Activated CD8-positive, alpha-beta T cell treated with anti-CD3 and anti-CD28 coated beads for 36 hours (primary cell): Measurements from ENCODE around the gene AAMDC. TPM values are rescaled to one million over a fixed set of nuclear protein-coding genes. Genes with fewer than 3 reads are reported as not detected.

Experiments
- ATAC-seq: fragments of 200-7000 bp; cut with Tn5 transposase; one replicate; pipeline ENCODE4 v1.10.0; 2021; ENCODE audit warnings: mild to moderate bottlenecking, moderate library complexity
- CTCF ChIA-PET: fragments of 350-600 bp; sonication (Branson Sonifier 250); formaldehyde crosslinking; loops from one replicate; lab custom pipeline; 2021; ENCODE audit warnings: antibody characterized with exemption; lab: Charles Lee
- POLR2A ChIA-PET: fragments of 350-600 bp; sonication (Branson Sonifier 250); formaldehyde crosslinking; loops from one replicate; lab custom pipeline; 2021; ENCODE audit warnings: antibody characterized with exemption; lab: Charles Lee
- DNase-seq: peaks from one replicate; pipeline ENCODE4 v3.0.0-alpha.2; 2020
- H3K27ac Mint-ChIP-seq: one replicate; pipeline ENCODE4 v1.8.0; 2021; ENCODE audit warnings: mild to moderate bottlenecking, mixed read lengths
- H3K27me3 Mint-ChIP-seq: one replicate; pipeline ENCODE4 v1.8.0; 2021; ENCODE audit warnings: mixed read lengths
- H3K36me3 Mint-ChIP-seq: one replicate; pipeline ENCODE4 v1.8.0; 2021; ENCODE audit warnings: low read depth, mixed read lengths
- H3K4me1 Mint-ChIP-seq: one replicate; pipeline ENCODE4 v1.8.0; 2021; ENCODE audit warnings: low read depth, mixed read lengths
- H3K4me3 Mint-ChIP-seq: one replicate; pipeline ENCODE4 v1.8.0; 2021; ENCODE audit warnings: mild to moderate bottlenecking, moderate library complexity, mixed read lengths
- H3K9me3 Mint-ChIP-seq: one replicate; pipeline ENCODE4 v1.8.0; 2021; ENCODE audit warnings: mixed read lengths
- CTCF ChIP-seq: fragments of 200-600 bp; IDR thresholded peaks from one replicate; pipeline ENCODE4 v1.8.0; 2022; ENCODE audit warnings: antibody characterized with exemption, mild to moderate bottlenecking
- intact Hi-C: fragments of 100-400 bp; cut with micrococcal nuclease; formaldehyde crosslinking; loops from one replicate; pipeline ENCODE4 v1.10.0; 2022
- total RNA-seq, 2 experiments: library from RNA; stranded (reverse); gene quantifications; one replicate each; pipeline ENCODE4 v1.2.3, GENCODE V29; 2021

Gene AAMDC
- total RNA-seq, 2 experiments from 2014 or later, result 3.7 to 4.9 TPM

- CTCF ChIA-PET, result interaction anchor here (1.5 kb wide), 1 partner anchor 210 kb away, joined by 5 read pairs; no protein-coding TSS in a partner anchor
- peaks cover 71% of the 10 kb centered on the region for H3K4me1 Mint-ChIP-seq
- no peak for TF ChIP-seq CTCF
- intact Hi-C loops, result no loop called here
- ATAC-seq, result no peak
- DNase-seq, result no peak
- no peak overlapping the region for H3K4me3 Mint-ChIP-seq
- no peak overlapping the region for H3K27ac Mint-ChIP-seq
- POLR2A ChIA-PET, result no interaction called here
- H3K9me3 Mint-ChIP-seq, result peaks cover 25% of the 10 kb centered on the region
- H3K27me3 Mint-ChIP-seq, result no peaks in the 10 kb centered on the region
- peaks cover 44% of the 10 kb centered on the region for H3K36me3 Mint-ChIP-seq
Observed at GRCh38 chr11:77789731-77790476, 31.0 kb upstream of the AAMDC start.

- ChIA-PET CTCF (no interaction called here), POLR2A (no interaction called here)
- Mint-ChIP-seq H3K27me3 (no peaks in the 10 kb centered on the region), H3K4me1 (peaks cover 79% of the 10 kb centered on the region), H3K27ac (no peak overlapping the region), H3K36me3 (peaks cover 44% of the 10 kb centered on the region), H3K4me3 (no peak overlapping the region), H3K9me3 (peaks cover 25% of the 10 kb centered on the region)
- ATAC-seq (no peak), DNase-seq (no peak)
- intact Hi-C loops, result no loop called here
- no peak for TF ChIP-seq CTCF
Observed at GRCh38 chr11:77791301-77791700, 29.6 kb upstream of the AAMDC start.

GRCh38 chr11:77793972-77794371 is 27.0 kb upstream of the AAMDC start:
- Mint-ChIP-seq H3K4me1 (peaks cover 80% of the 10 kb centered on the region), H3K36me3 (peaks cover 54% of the 10 kb centered on the region), H3K4me3 (no peak overlapping the region), H3K27ac (no peak overlapping the region), H3K27me3 (no peaks in the 10 kb centered on the region), H3K9me3 (peaks cover 29% of the 10 kb centered on the region)
- intact Hi-C loops, result no loop called here
- ChIA-PET POLR2A (interaction anchor here (0.7 to 1.0 kb wide), 2 partner anchors 13 to 454 kb away, joined by 3 to 4 read pairs; no protein-coding TSS in a partner anchor), CTCF (no interaction called here)
- no peak for DNase-seq
- ATAC-seq, result no peak
- TF ChIP-seq CTCF, result no peak

DNA sequence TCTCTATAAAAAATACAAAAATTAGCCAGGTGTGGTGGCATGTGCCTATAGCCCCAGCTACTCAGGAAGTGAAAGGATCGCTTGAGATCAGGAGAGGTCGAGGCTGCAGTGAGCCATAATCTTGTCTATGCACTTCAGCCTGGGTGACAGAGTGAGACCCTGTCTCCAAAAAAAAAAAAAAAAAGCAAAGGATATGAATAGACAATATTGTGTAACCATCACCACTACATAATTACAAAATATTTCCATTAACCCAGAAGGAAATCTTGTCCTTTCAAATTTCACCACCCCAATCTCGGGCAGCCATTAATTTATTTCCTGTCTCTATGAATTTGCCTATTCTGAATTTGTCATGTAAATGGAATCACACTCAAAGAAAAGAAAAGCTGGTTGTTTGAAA is 21.6 kb upstream of the AAMDC start:
- Mint-ChIP-seq H3K4me3 (no peak overlapping the region), H3K4me1 (peaks cover 77% of the 10 kb centered on the region), H3K27ac (peak overlapping the region; percentile 64), H3K36me3 (peaks cover 15% of the 10 kb centered on the region), H3K9me3 (peaks cover 4% of the 10 kb centered on the region), H3K27me3 (no peaks in the 10 kb centered on the region)
- DNase-seq (no peak), ATAC-seq (peak; percentile 34)
- TF ChIP-seq CTCF, result no peak
- CTCF ChIA-PET, result interaction anchor here (1.4 kb wide), 1 partner anchor 10 kb away, joined by 3 read pairs; no protein-coding TSS in a partner anchor
- POLR2A ChIA-PET, result no interaction called here
- intact Hi-C loops, result no loop called here

DNA sequence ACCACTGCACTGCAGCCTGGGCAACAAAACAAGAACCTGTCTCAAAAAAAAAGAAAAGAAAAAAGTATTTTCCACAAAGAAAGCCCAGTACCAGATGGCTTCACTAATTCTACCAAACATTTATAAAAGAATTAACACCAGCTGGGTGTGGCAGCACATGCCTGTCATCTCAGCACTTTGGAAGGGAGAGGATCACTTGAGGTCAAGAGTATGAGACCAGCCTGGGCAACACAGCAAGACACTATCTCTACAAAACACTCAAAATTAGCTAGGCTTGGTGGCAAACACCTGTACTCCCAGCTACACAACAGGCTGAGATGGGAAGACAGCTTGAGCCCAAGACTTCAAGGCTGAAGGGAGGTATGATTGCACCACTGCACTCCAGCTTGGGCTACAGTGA is 20.5 kb upstream of the AAMDC start:
- ATAC-seq, result no peak
- POLR2A ChIA-PET, result no interaction called here
- Mint-ChIP-seq H3K9me3 (peaks cover 4% of the 10 kb centered on the region), H3K4me1 (peaks cover 66% of the 10 kb centered on the region), H3K27me3 (no peaks in the 10 kb centered on the region), H3K36me3 (peaks cover 15% of the 10 kb centered on the region), H3K4me3 (no peak overlapping the region), H3K27ac (peak overlapping the region; percentile 23)
- TF ChIP-seq CTCF, result no peak
- CTCF ChIA-PET, result interaction anchor here (1.6 kb wide), 1 partner anchor 18 kb away, joined by 6 read pairs; no protein-coding TSS in a partner anchor
- intact Hi-C loops, result no loop called here
- DNase-seq, result no peak
